KMS-11 (cell line): Measurements from ENCODE around the gene SEC24D.

Source experiments
- H2AFZ ChIP-seq: fragments of 200-600 bp; sonication (generic); 2 replicates; pipeline ENCODE4 v1.6.1; 2016; ENCODE audit warnings: antibody characterized with exemption, mixed run types, low read depth
- H3K27ac ChIP-seq: fragments of 200-600 bp; sonication (generic); 2 replicates; pipeline ENCODE4 v1.6.1; 2016; ENCODE audit warnings: mild to moderate bottlenecking, mixed run types
- H3K27me3 ChIP-seq: fragments of 200-600 bp; sonication (generic); 2 replicates; pipeline ENCODE4 v1.6.1; 2017; ENCODE audit warnings: mild to moderate bottlenecking, low read depth, mixed run types, moderate library complexity; ENCODE audit not compliant: insufficient read depth
- H3K36me3 ChIP-seq: fragments of 200-600 bp; sonication (generic); 2 replicates; pipeline ENCODE4 v1.6.1; 2017; ENCODE audit warnings: mild to moderate bottlenecking, mixed run types; ENCODE audit not compliant: insufficient read depth
- H3K4me1 ChIP-seq: fragments of 200-600 bp; sonication (generic); 2 replicates; pipeline ENCODE4 v1.6.1; 2016; ENCODE audit warnings: mild to moderate bottlenecking, low read depth, mixed run types; ENCODE audit not compliant: poor library complexity, severe bottlenecking
- H3K4me2 ChIP-seq: fragments of 200-600 bp; sonication (generic); 2 replicates; pipeline ENCODE4 v1.7.0; 2016; ENCODE audit warnings: mild to moderate bottlenecking, mixed run types
- H3K4me3 ChIP-seq: fragments of 200-600 bp; sonication (generic); IDR thresholded peaks from 2 replicates; pipeline ENCODE4 v1.6.1; 2017; ENCODE audit warnings: low read depth, low read length, mixed read lengths; ENCODE audit not compliant: insufficient read depth
- H3K79me2 ChIP-seq: fragments of 200-600 bp; sonication (generic); 2 replicates; pipeline ENCODE4 v1.6.1; 2016; ENCODE audit warnings: low read depth, mixed run types; ENCODE audit not compliant: insufficient read depth
- H3K9ac ChIP-seq: fragments of 200-600 bp; sonication (generic); 2 replicates; pipeline ENCODE4 v1.6.1; 2016; ENCODE audit warnings: mild to moderate bottlenecking, mixed run types
- H4K20me1 ChIP-seq: fragments of 200-600 bp; sonication (generic); 2 replicates; pipeline ENCODE4 v1.6.1; 2016; ENCODE audit warnings: mild to moderate bottlenecking, mixed run types; ENCODE audit not compliant: insufficient read depth
- TF ChIP-seq, protein P1 (sequence below): fragments of 200-600 bp; sonication (generic); conservative IDR thresholded peaks from 2 replicates; pipeline ENCODE4 v1.6.1; 2017; ENCODE audit warnings: low read depth, mild to moderate bottlenecking, antibody characterized with exemption, low read length, moderate library complexity, mixed read lengths

The SEC24D gene

DNA sequence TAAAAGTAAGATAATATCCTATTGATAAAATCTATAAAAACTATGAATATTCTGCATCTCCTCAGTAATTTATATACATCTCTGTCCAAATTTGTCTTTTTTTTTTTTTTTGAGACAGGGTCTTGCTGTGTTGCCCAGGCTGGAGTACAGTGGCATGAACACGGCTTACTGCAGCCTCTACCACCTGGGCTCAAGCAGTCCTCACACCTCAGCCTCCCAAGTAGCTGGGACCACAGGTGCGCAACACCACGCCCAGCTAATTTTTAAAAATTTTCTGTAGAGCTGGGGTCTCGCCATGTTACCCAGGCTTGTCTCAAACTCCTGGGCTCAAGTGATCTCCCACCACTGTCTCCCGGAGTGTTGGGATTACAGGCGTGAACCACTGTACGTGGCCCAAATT is 12.3 kb upstream of the SEC24D start:
- H4K20me1 ChIP-seq: no peaks in the 10 kb centered on the region
- H3K36me3 ChIP-seq: no peaks in the 10 kb centered on the region
- H3K79me2 ChIP-seq: no peaks in the 10 kb centered on the region
- no peaks in the 10 kb centered on the region for H3K27me3 ChIP-seq
- no peak overlapping the region for H2AFZ ChIP-seq
- H3K4me2 ChIP-seq: no peak overlapping the region
- TF ChIP-seq, protein P1, sequence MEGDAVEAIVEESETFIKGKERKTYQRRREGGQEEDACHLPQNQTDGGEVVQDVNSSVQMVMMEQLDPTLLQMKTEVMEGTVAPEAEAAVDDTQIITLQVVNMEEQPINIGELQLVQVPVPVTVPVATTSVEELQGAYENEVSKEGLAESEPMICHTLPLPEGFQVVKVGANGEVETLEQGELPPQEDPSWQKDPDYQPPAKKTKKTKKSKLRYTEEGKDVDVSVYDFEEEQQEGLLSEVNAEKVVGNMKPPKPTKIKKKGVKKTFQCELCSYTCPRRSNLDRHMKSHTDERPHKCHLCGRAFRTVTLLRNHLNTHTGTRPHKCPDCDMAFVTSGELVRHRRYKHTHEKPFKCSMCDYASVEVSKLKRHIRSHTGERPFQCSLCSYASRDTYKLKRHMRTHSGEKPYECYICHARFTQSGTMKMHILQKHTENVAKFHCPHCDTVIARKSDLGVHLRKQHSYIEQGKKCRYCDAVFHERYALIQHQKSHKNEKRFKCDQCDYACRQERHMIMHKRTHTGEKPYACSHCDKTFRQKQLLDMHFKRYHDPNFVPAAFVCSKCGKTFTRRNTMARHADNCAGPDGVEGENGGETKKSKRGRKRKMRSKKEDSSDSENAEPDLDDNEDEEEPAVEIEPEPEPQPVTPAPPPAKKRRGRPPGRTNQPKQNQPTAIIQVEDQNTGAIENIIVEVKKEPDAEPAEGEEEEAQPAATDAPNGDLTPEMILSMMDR: no peak
- no peak overlapping the region for H3K4me3 ChIP-seq
- H3K4me1 ChIP-seq: peaks cover 16% of the 10 kb centered on the region
- no peak overlapping the region for H3K27ac ChIP-seq
- no peak overlapping the region for H3K9ac ChIP-seq

DNA sequence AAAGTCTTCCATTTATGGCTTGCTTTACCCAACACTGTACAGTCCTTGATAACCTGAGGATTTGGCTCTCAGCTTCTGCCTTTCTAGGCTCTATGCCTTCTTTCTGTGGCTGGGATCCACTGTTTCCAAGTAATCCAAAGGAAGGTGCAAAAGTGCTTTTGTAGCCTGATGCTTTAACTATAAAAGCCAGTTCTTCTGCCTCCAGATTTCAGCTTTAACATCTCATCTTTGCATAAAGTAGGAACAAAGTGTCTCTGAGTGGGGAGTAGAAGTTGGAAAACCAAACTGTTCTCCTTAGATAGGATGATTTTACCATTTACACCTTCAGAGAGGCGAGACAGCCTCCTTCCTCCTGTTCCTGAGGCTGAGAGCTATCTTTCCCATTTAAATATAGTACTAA is 11.1 kb upstream of the SEC24D start:
- Histone ChIP-seq H3K36me3 (no peaks in the 10 kb centered on the region), H2AFZ (no peak overlapping the region), H3K27me3 (no peaks in the 10 kb centered on the region), H4K20me1 (no peaks in the 10 kb centered on the region), H3K4me3 (no peak overlapping the region), H3K27ac (no peak overlapping the region), H3K9ac (no peak overlapping the region), H3K4me2 (no peak overlapping the region), H3K4me1 (peaks cover 16% of the 10 kb centered on the region), H3K79me2 (no peaks in the 10 kb centered on the region)
- TF ChIP-seq, protein P1: no peak

GRCh38 chr4:118845552-118846050 is 9.7 kb upstream of the SEC24D start:
- no peak overlapping the region for H3K27ac ChIP-seq
- H3K4me1 ChIP-seq: peaks cover 8% of the 10 kb centered on the region
- no peaks in the 10 kb centered on the region for H3K27me3 ChIP-seq
- H3K9ac ChIP-seq: no peak overlapping the region
- no peak overlapping the region for H3K4me3 ChIP-seq
- H3K4me2 ChIP-seq: no peak overlapping the region
- no peak overlapping the region for H2AFZ ChIP-seq
- no peaks in the 10 kb centered on the region for H3K36me3 ChIP-seq
- no peaks in the 10 kb centered on the region for H4K20me1 ChIP-seq
- H3K79me2 ChIP-seq: no peaks in the 10 kb centered on the region
- TF ChIP-seq, protein P1: no peak

DNA sequence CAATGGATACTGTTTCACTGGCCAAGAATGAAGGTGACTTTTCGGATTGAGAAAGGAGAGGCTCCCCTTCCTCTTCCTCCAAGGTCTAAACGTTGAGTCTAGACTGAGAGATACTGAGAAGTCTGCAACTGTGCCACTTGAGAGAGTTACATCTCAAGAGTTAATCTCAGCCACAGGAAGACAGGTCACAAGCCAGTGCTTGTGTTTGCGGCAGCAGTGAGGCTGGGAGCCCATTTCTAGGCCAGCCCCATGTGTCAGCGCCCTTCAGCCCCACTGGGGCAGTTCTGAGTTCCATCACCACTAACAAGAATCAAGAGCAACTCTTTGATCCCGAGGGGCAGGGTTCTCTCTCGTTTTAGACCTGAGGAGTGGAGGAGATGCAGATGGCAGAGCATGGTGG is 7.3 kb upstream of the SEC24D start:
- H3K4me3 ChIP-seq: no peak overlapping the region

More for the DNA sequence above, 7.3 kb upstream of the SEC24D start:
- Histone ChIP-seq H3K9ac (no peak overlapping the region), H3K36me3 (no peaks in the 10 kb centered on the region), H3K79me2 (no peaks in the 10 kb centered on the region), H2AFZ (no peak overlapping the region), H3K4me2 (no peak overlapping the region), H3K27ac (no peak overlapping the region), H3K27me3 (no peaks in the 10 kb centered on the region), H4K20me1 (no peaks in the 10 kb centered on the region), H3K4me1 (no peaks in the 10 kb centered on the region)
- TF ChIP-seq, protein P1: no peak
